HepG2 (cell line): ENCODE results near the gene CAMK2G. TPM values are rescaled to one million over a fixed set of nuclear protein-coding genes. Genes with fewer than 3 reads are reported as not detected.

Experiments used
- DR1 ChIP-seq: sonication (generic); formaldehyde crosslinking; IDR thresholded peaks from 2 replicates; pipeline ENCODE4 v1.8.0; 2021; ENCODE audit warnings: mild to moderate bottlenecking, missing genetic modification reagents, inconsistent platforms
- DRAP1 ChIP-seq: IDR thresholded peaks from 2 replicates; pipeline ENCODE4 v1.6.1; 2016; ENCODE audit warnings: missing genetic modification reagents, missing compliant biosample characterization
- GABPA ChIP-seq, 2 experiments: IDR thresholded peaks; 2 replicates each; pipeline ENCODE4 v1.6.1; 2011 to 2016; ENCODE audit warnings: low read depth in 2 of 2, low read length in 1 of 2, missing biosample characterization in 1 of 2, missing genetic modification characterization in 1 of 2
- HOMEZ ChIP-seq: IDR thresholded peaks from 2 replicates; pipeline ENCODE4 v1.6.1; 2016; ENCODE audit warnings: low read depth
- KLF12 ChIP-seq: sonication (generic); formaldehyde crosslinking; IDR thresholded peaks from 2 replicates; pipeline ENCODE4 v1.4.0; 2020; ENCODE audit warnings: missing genetic modification reagents, borderline replicate concordance
- KMT2A ChIP-seq: sonication (generic); formaldehyde crosslinking; IDR thresholded peaks from 2 replicates; pipeline ENCODE4 v1.4.0; 2020; ENCODE audit warnings: missing genetic modification reagents
- LBX2 ChIP-seq: sonication (generic); formaldehyde crosslinking; IDR thresholded peaks from 2 replicates; pipeline ENCODE4 v1.5.0; 2020; ENCODE audit warnings: missing genetic modification reagents, mild to moderate bottlenecking, borderline replicate concordance
- MLXIP ChIP-seq: sonication (generic); formaldehyde crosslinking; IDR thresholded peaks from 2 replicates; pipeline ENCODE4 v1.9.0; 2021; ENCODE audit warnings: missing genetic modification reagents, borderline replicate concordance
- NCOA2 ChIP-seq: sonication (generic); formaldehyde crosslinking; IDR thresholded peaks from 2 replicates; pipeline ENCODE4 v1.8.0; 2022; ENCODE audit warnings: inconsistent platforms
- NONO ChIP-seq, 2 experiments: fragments of 450-650 bp in 1 of 2; sonication (generic) in 1 of 2; formaldehyde crosslinking in 1 of 2; IDR thresholded peaks in 1 of 2; conservative IDR thresholded peaks in 1 of 2; 2 replicates each; pipeline versions ENCODE4 v1.6.1 to v1.8.0; 2017 to 2022; ENCODE audit warnings: mild to moderate bottlenecking in 1 of 2, missing genetic modification reagents in 1 of 2, moderate library complexity in 1 of 2
- TAF1 ChIP-seq: sonication (generic); formaldehyde crosslinking; IDR thresholded peaks from 2 replicates; pipeline ENCODE4 v1.4.0; 2020; ENCODE audit warnings: missing genetic modification reagents
- TEAD3 ChIP-seq: optimal IDR thresholded peaks from 2 replicates; pipeline ENCODE3; 2016; ENCODE audit warnings: borderline replicate concordance
- TOPORS ChIP-seq: sonication (generic); formaldehyde crosslinking; IDR thresholded peaks from 2 replicates; pipeline ENCODE4 v1.8.0; 2023; ENCODE audit warnings: mild to moderate bottlenecking, missing genetic modification reagents
- YY1 ChIP-seq: IDR thresholded peaks from 2 replicates; pipeline ENCODE4 v1.6.1; 2011; ENCODE audit warnings: low read length, low read depth, moderate library complexity, mild to moderate bottlenecking; ENCODE audit not compliant: insufficient read depth, insufficient replicate concordance
- ZC3H13 ChIP-seq: sonication (generic); formaldehyde crosslinking; IDR thresholded peaks from 2 replicates; pipeline ENCODE4 v1.8.1; 2023; ENCODE audit warnings: mild to moderate bottlenecking, missing genetic modification reagents, moderate library complexity
- ZHX1 ChIP-seq: sonication (generic); formaldehyde crosslinking; IDR thresholded peaks from 2 replicates; pipeline ENCODE4 v1.8.1; 2022; ENCODE audit warnings: low read depth, mild to moderate bottlenecking, missing genetic modification reagents
- ZMYM4 ChIP-seq: sonication (generic); formaldehyde crosslinking; IDR thresholded peaks from 2 replicates; pipeline ENCODE4 v1.8.1; 2023; ENCODE audit warnings: mild to moderate bottlenecking, missing genetic modification reagents
- ZNF451 ChIP-seq: sonication (generic); formaldehyde crosslinking; IDR thresholded peaks from 2 replicates; pipeline ENCODE4 v1.5.0; 2020; ENCODE audit warnings: mild to moderate bottlenecking, missing genetic modification reagents
- ZNF468 ChIP-seq: sonication (generic); formaldehyde crosslinking; IDR thresholded peaks from 2 replicates; pipeline ENCODE4 v1.8.0; 2022; ENCODE audit warnings: mild to moderate bottlenecking, moderate library complexity, missing genetic modification reagents
- ZNF766 ChIP-seq: sonication (generic); formaldehyde crosslinking; IDR thresholded peaks from 2 replicates; pipeline ENCODE4 v1.5.0; 2020; ENCODE audit warnings: missing genetic modification reagents, borderline replicate concordance
- polyA plus RNA-seq, 8 experiments: library from polyadenylated mRNA; depleted of rRNA in 3 of 8; stranded (reverse) in 7 of 8; unstranded in 1 of 8; fragments of >200 nt; fragmentation: Illumina TruSeq in 4 of 8; extraction: Trizol in 4 of 8; gene quantifications; 2 replicates each; pipeline versions ENCODE4 v1.2.1 to v1.2.3, GENCODE V29; 2011 to 2016; ENCODE audit warnings: low read depth in 4 of 8, missing spikeins in 1 of 8, mixed read lengths in 1 of 8; ENCODE audit not compliant: insufficient read depth in 1 of 8
- total RNA-seq, 5 experiments: library from RNA; depleted of rRNA; stranded (reverse); fragments of >200 nt; fragmentation: Illumina TruSeq; extraction: Trizol; gene quantifications; 2 replicates each; pipeline ENCODE4 v1.2.3, GENCODE V29; 2016; ENCODE audit warnings: low read depth in 1 of 5

Gene CAMK2G
- total and polyA plus RNA-seq, 2 of the 13 experiments (the other 11 are each of a cell fraction or from before 2014, with no cell fraction given): 15.9 to 18.8 TPM

GRCh38 chr10:73772281-73773151, 101.8 kb downstream of the CAMK2G start (continued):
- TF ChIP-seq ZC3H13: peak; percentile 88
- peak; percentile 57 for TF ChIP-seq TAF1 (CRISPR knock-in tag)
- TF ChIP-seq HOMEZ: peak; percentile 41; the same call in 1 of the 2 replicates
- no peak for TF ChIP-seq ZNF468
- TF ChIP-seq TEAD3: peak; percentile 61
- TF ChIP-seq ZNF766 (CRISPR knock-in tag): peak; percentile 29; the same call in 1 of the 2 replicates
- TF ChIP-seq GABPA (IDR thresholded peaks at IDR 0.05; ENCODE audit: low read depth, low read length): no peak
- peak; percentile 46; the same call in 1 of the 2 replicates for TF ChIP-seq GABPA (CRISPR knock-in tag; IDR thresholded peaks at IDR 0.05; ENCODE audit: low read depth)
- peak; percentile 67; the same call in 1 of the 2 replicates for TF ChIP-seq LBX2 (CRISPR knock-in tag)
- peak; percentile 44 for TF ChIP-seq YY1
- TF ChIP-seq KLF12 (CRISPR knock-in tag): no peak
- TF ChIP-seq DRAP1 (CRISPR knock-in tag): peak; percentile 77
- TF ChIP-seq TOPORS (CRISPR knock-in tag): no peak
- peak; percentile 36; the same call in 1 of the 2 replicates for TF ChIP-seq ZMYM4
- peak; percentile 64; the same call in 1 of the 2 replicates for TF ChIP-seq ZNF451 (CRISPR knock-in tag)
- TF ChIP-seq MLXIP (CRISPR knock-in tag): no peak
- TF ChIP-seq NCOA2 (CRISPR knock-in tag): 0 out of 2 replicates have a peak, but pooled peaks have one; percentile 9
- no peak for TF ChIP-seq NONO (IDR thresholded peaks at IDR 0.05)
- peak; percentile 52 for TF ChIP-seq NONO (CRISPR knock-in tag; conservative IDR thresholded peaks at IDR 0.05)
- peak; percentile 22; the same call in 1 of the 2 replicates for TF ChIP-seq DR1
- peak; percentile 83 for TF ChIP-seq KMT2A (CRISPR knock-in tag)
- peak; percentile 59; the same call in 1 of the 2 replicates for TF ChIP-seq ZHX1
